ENCODE results near the gene MAPK8. TPM values are rescaled to one million over a fixed set of nuclear protein-coding genes. Genes with fewer than 3 reads are reported as not detected.

MAPK8 gene
- polyA plus RNA-seq, 1 of the 3 experiments (the other 2 are of a cell fraction) = 26.4 TPM

- TF ChIP-seq RFX5 (IDR thresholded peaks at IDR 0.05; ENCODE audit: low read length) (no peak), FOSL2 (IDR thresholded peaks at IDR 0.05; ENCODE audit: borderline replicate concordance, low read depth) (no peak), MEF2A (IDR thresholded peaks at IDR 0.05; ENCODE audit: borderline replicate concordance, low read depth) (no peak), POLR2AphosphoS5 (IDR thresholded peaks at IDR 0.05; ENCODE audit: low read depth, low read length) (no peak), ELF1 (IDR thresholded peaks at IDR 0.05) (no peak)
- H3K4me3 ChIP-seq (ENCODE audit: low read depth in 2 of 2, low read length in 1 of 2) = no peak overlapping the region
- H3K79me2 ChIP-seq (ENCODE audit: insufficient read depth) = peaks cover 16% of the 10 kb centered on the region; the same call in 1 of the 2 replicates
- no peak overlapping the region for H3K4me2 ChIP-seq
- ChIA-PET POLR2A (no interaction called here), CTCF (interaction anchor here (1.1 to 2.5 kb wide), 2 partner anchors 96 to 196 kb away, joined by 3 to 10 read pairs; no protein-coding TSS in a partner anchor)
- DNase-seq = no peak
- no peaks in the 10 kb centered on the region for H3K9me3 ChIP-seq
- no peak overlapping the region for H3K9ac ChIP-seq
- H3K27me3 ChIP-seq (ENCODE audit: insufficient read depth) = no peaks in the 10 kb centered on the region
- H3F3A ChIP-seq (replicated peaks; ENCODE audit: insufficient read depth) = no peaks in the 10 kb centered on the region
- H3K9me2 ChIP-seq = no peaks in the 10 kb centered on the region
- WGBS (ENCODE audit: low lambda C conversion rate) = 100% methylated on average over 1 of the region's 2 CpGs
- H3K27ac ChIP-seq (ENCODE audit: low read depth in 2 of 2, low read length in 1 of 2) = no peak overlapping the region
- H4K20me1 ChIP-seq (ENCODE audit: insufficient read depth) = peaks cover 28% of the 10 kb centered on the region; the same call in 1 of the 2 replicates
- peaks cover 3 to 59% of the 10 kb centered on the region in 2 experiments; a peak in 2 of 4 replicates for H3K4me1 ChIP-seq (ENCODE audit: control insufficient read depth in 1 of 2, insufficient read depth in 2 of 2, low read depth in 1 of 2, low read length in 1 of 2)
- H3K36me3 ChIP-seq (replicated peaks in 1 of 2; ENCODE audit: control insufficient read depth in 1 of 2, insufficient read depth in 2 of 2, low read length in 1 of 2) = peaks cover 0 to 5% of the 10 kb centered on the region in 2 experiments
- no peak overlapping the region for H2AFZ ChIP-seq (ENCODE audit: low read depth)
Measured at GRCh38 chr10:48460182-48460581, 153.7 kb downstream of the MAPK8 start.

GRCh38 chr10:48461623-48462481 is 155.4 kb downstream of the MAPK8 start:
- Histone ChIP-seq H3K27me3 (ENCODE audit: insufficient read depth) (no peaks in the 10 kb centered on the region), H3F3A (replicated peaks; ENCODE audit: insufficient read depth) (no peaks in the 10 kb centered on the region), H3K4me1 (ENCODE audit: control insufficient read depth in 1 of 2, insufficient read depth in 2 of 2, low read depth in 1 of 2, low read length in 1 of 2) (peaks cover 3 to 53% of the 10 kb centered on the region in 2 experiments; a peak in 2 of 4 replicates), H3K9me3 (no peaks in the 10 kb centered on the region), H3K36me3 (replicated peaks in 1 of 2; ENCODE audit: control insufficient read depth in 1 of 2, insufficient read depth in 2 of 2, low read length in 1 of 2) (peaks cover 0 to 5% of the 10 kb centered on the region in 2 experiments), H3K79me2 (ENCODE audit: insufficient read depth) (peaks cover 18% of the 10 kb centered on the region), H3K4me2 (no peak overlapping the region), H3K4me3 (ENCODE audit: low read depth in 2 of 2, low read length in 1 of 2) (no peak overlapping the region), H3K9me2 (no peaks in the 10 kb centered on the region), H4K20me1 (ENCODE audit: insufficient read depth) (peaks cover 24% of the 10 kb centered on the region; the same call in 1 of the 2 replicates), H3K9ac (no peak overlapping the region), H3K27ac (ENCODE audit: low read depth in 2 of 2, low read length in 1 of 2) (no peak overlapping the region; a peak in 1 of 4 replicates), H2AFZ (ENCODE audit: low read depth) (no peak overlapping the region)
- ChIA-PET POLR2A (no interaction called here), CTCF (interaction anchor here (1.3 to 2.9 kb wide), 2 partner anchors 14 to 194 kb away, joined by 3 to 16 read pairs; no protein-coding TSS in a partner anchor)
- TF ChIP-seq GABPA (IDR thresholded peaks at IDR 0.05; ENCODE audit: low read depth) = no peak
- no peak for TF ChIP-seq USF1 (IDR thresholded peaks at IDR 0.05; ENCODE audit: borderline replicate concordance, low read depth)
- TF ChIP-seq USF2 (IDR thresholded peaks at IDR 0.05; ENCODE audit: borderline replicate concordance, low read depth, low read length) = no peak
- TF ChIP-seq RAD21 (IDR thresholded peaks at IDR 0.05; ENCODE audit: low read length) = no peak
- TF ChIP-seq SMC3 (IDR thresholded peaks at IDR 0.05; ENCODE audit: low read depth, low read length) = no peak
- no peak for TF ChIP-seq JUND (IDR thresholded peaks at IDR 0.05)
- no peak for TF ChIP-seq MAX (IDR thresholded peaks at IDR 0.05; ENCODE audit: low read depth)
- TF ChIP-seq IRF3 (IDR thresholded peaks at IDR 0.05; ENCODE audit: low read depth, low read length) = no peak
- no peak for TF ChIP-seq CHD2 (IDR thresholded peaks at IDR 0.05; ENCODE audit: low read length, partially characterized antibody)
- TF ChIP-seq ELF1 (IDR thresholded peaks at IDR 0.05) = no peak
- no peak for TF ChIP-seq EP300 (IDR thresholded peaks at IDR 0.05; ENCODE audit: borderline replicate concordance in 1 of 2, low read depth in 1 of 2, low read length in 1 of 2)
- TF ChIP-seq TAF1 (IDR thresholded peaks at IDR 0.05; ENCODE audit: borderline replicate concordance, low read depth, low read length) = no peak
- TF ChIP-seq EZH2phosphoT487 (IDR thresholded peaks at IDR 0.05; ENCODE audit: borderline replicate concordance, low read depth) = no peak
- no peak for DNase-seq
- WGBS (ENCODE audit: low lambda C conversion rate) = 93% methylated on average over 12 of the region's 12 CpGs
